Measurements from ENCODE around the gene STAC. TPM values are rescaled to one million over a fixed set of nuclear protein-coding genes. Genes with fewer than 3 reads are reported as not detected.
A peak's percentile ranks its signal among the peaks of the same experiment; 100 is the strongest.

Gene STAC
- total and polyA plus RNA-seq, 12 donors = 0.13 to 1.5 (median 0.42) TPM

DNA sequence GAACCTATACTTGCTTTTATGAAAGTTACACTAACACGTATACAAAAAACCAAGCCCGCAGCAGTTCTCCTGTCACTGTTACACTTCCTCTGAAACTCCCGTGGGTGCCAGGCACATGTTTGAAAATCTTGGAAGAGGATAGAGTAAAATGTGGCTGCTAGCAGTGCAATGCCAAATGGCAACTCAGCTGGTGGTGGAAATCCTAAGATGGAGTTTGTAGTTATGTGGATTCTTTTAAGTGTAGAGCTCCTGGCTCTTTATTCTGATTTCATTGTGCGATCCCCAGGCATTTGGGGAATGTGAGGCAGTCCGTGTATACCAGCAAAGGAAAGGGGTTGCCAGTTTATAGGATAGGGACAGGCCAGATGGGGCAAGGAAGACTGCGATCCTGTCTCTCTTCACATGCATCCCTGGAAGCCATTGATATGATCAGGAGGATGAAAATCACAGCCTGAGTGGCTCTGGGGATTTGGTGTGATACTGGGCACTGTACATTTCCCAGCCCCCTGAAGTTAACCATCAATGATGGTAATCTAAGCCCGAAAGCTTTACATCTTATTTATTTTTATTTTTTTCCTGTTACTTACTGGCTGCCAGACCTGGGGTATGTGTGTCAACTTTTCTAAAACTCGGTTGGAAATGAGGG is 1.1 kb downstream of the STAC start:
- DNase-seq = no peak
- intact Hi-C loops (cut with DNase I) = no loop called here
- WGBS, 2 donors = 54 to 57% methylated on average over 8 of the region's 8 CpGs
- no peaks in the 10 kb centered on the region for H3K36me3 ChIP-seq
- peaks cover 0 to 37% (median 25%) of the 10 kb centered on the region in 7 donors for H3K27me3 ChIP-seq
- TF ChIP-seq, protein P1, sequence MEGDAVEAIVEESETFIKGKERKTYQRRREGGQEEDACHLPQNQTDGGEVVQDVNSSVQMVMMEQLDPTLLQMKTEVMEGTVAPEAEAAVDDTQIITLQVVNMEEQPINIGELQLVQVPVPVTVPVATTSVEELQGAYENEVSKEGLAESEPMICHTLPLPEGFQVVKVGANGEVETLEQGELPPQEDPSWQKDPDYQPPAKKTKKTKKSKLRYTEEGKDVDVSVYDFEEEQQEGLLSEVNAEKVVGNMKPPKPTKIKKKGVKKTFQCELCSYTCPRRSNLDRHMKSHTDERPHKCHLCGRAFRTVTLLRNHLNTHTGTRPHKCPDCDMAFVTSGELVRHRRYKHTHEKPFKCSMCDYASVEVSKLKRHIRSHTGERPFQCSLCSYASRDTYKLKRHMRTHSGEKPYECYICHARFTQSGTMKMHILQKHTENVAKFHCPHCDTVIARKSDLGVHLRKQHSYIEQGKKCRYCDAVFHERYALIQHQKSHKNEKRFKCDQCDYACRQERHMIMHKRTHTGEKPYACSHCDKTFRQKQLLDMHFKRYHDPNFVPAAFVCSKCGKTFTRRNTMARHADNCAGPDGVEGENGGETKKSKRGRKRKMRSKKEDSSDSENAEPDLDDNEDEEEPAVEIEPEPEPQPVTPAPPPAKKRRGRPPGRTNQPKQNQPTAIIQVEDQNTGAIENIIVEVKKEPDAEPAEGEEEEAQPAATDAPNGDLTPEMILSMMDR (IDR thresholded peaks at IDR 0.05) = no peak
- no peak for ATAC-seq
- H3K9me3 ChIP-seq = peaks cover 0 to under 1% (median 0%) of the 10 kb centered on the region in 11 donors
- peaks cover 0 to 19% (median 7%) of the 10 kb centered on the region in 9 donors for H3K4me1 ChIP-seq
- H3K27ac ChIP-seq = no peak overlapping the region
- H3K4me3 ChIP-seq = peak overlapping the region in 7 of 10 donors; percentile 35 to 64 (median 55)

DNA sequence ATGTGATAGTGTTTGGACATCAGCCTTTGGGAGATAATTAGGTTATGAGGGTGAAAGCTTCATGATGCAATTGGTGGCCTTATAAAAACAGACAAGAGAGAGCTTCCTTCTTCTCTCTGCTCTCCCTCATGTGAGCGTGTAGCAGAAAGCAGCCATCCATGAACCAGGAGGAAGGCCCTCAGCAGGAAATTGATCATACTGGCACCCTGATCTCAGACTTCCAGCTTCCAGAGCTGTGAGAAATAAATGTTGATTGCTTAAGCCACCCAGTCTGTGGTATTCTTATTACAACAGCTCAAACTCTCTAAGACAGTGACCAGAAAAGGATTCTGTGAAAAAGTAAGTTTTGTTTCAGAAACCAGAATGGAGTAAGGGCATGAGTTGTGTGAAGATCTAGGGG is 13.3 kb downstream of the STAC start:
- no peak overlapping the region for H3K4me3 ChIP-seq
- TF ChIP-seq, protein P1 (IDR thresholded peaks at IDR 0.05) = no peak
- no peak overlapping the region for H3K27ac ChIP-seq
- peaks cover 0 to 2% (median 0%) of the 10 kb centered on the region in 11 donors for H3K9me3 ChIP-seq
- no peak for DNase-seq
- H3K4me1 ChIP-seq = no peaks in the 10 kb centered on the region
- WGBS, 2 donors = 90 to 100% methylated on average over 1 of the region's 1 CpG
- intact Hi-C loops (cut with DNase I) = loop anchor here in 1 of 10 donors (5.0 kb wide), 1 partner anchor 64 kb away; no protein-coding TSS in a partner anchor
- no peaks in the 10 kb centered on the region for H3K27me3 ChIP-seq
- ATAC-seq = no peak
- H3K36me3 ChIP-seq = no peaks in the 10 kb centered on the region

DNA sequence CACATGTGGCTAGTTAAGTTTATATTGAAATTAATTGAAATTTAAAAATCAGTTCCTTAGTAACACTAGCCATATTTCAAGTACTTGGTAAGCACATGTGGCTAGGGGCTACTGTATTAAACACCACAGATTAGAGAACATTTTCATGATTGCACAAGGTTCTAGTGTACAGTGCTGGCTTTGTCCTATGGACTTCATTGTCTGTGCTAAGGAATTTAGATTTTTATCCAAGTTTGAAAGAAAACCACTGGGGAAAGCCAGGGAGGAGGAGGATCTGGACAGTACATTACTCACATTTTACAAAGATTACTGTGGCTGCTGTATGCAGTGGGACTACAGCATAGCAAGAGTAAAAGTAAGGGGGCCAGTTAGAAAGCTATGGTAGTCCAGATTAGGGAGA is 13.9 kb downstream of the STAC start:
- Histone ChIP-seq H3K27me3 (peaks cover 0 to 3% (median 0%) of the 10 kb centered on the region in 7 donors), H3K27ac (no peak overlapping the region), H3K36me3 (no peaks in the 10 kb centered on the region), H3K9me3 (peaks cover 0 to 2% (median 0%) of the 10 kb centered on the region in 11 donors), H3K4me3 (no peak overlapping the region), H3K4me1 (no peaks in the 10 kb centered on the region)
- intact Hi-C loops (cut with DNase I) = loop anchor here in 1 of 10 donors (5.0 kb wide), 1 partner anchor 63 kb away; no protein-coding TSS in a partner anchor
- DNase-seq (no peak), ATAC-seq (no peak)
- TF ChIP-seq, protein P1 (IDR thresholded peaks at IDR 0.05) = no peak

DNA sequence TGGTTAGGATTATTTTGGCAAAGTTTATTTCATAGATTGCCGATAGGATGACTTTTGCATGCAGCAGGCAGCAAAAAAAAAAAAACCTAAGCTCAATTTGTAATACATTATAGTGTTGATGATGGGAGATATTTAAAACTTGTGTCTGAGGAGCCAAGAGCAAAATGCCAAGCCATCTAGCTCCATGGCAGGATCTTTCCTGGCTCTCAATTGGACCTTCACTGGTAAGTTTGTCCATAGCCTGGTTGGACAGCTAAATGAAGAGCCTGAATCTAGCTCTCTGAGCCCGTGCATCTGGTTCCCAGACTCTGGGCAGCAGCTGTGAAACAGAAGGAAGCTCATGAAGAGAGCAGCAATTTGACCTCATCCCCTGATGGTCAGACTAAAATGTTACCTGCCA is 17.5 kb downstream of the STAC start:
- TF ChIP-seq, protein P1 (IDR thresholded peaks at IDR 0.05) = no peak
- intact Hi-C loops (cut with DNase I) = no loop called here
- no peaks in the 10 kb centered on the region for H3K4me1 ChIP-seq
- WGBS, 2 donors = 75 to 88% methylated on average over 2 of the region's 2 CpGs
- peaks cover 0 to 6% (median 0%) of the 10 kb centered on the region in 7 donors for H3K27me3 ChIP-seq
- H3K4me3 ChIP-seq = no peak overlapping the region
- no peaks in the 10 kb centered on the region for H3K9me3 ChIP-seq
- no peak overlapping the region for H3K27ac ChIP-seq
- no peak for DNase-seq
- H3K36me3 ChIP-seq = no peaks in the 10 kb centered on the region
- no peak for ATAC-seq
